HG03045 (cell line): ENCODE measurements around the gene AKAP6.

Source experiments
- ATAC-seq: cut with Tn5 transposase; IDR thresholded peaks from one replicate; pipeline ENCODE4 v1.9.1; 2021; ENCODE audit warnings: mild to moderate bottlenecking, moderate library complexity; ENCODE audit not compliant: unreplicated experiment

Gene AKAP6

DNA sequence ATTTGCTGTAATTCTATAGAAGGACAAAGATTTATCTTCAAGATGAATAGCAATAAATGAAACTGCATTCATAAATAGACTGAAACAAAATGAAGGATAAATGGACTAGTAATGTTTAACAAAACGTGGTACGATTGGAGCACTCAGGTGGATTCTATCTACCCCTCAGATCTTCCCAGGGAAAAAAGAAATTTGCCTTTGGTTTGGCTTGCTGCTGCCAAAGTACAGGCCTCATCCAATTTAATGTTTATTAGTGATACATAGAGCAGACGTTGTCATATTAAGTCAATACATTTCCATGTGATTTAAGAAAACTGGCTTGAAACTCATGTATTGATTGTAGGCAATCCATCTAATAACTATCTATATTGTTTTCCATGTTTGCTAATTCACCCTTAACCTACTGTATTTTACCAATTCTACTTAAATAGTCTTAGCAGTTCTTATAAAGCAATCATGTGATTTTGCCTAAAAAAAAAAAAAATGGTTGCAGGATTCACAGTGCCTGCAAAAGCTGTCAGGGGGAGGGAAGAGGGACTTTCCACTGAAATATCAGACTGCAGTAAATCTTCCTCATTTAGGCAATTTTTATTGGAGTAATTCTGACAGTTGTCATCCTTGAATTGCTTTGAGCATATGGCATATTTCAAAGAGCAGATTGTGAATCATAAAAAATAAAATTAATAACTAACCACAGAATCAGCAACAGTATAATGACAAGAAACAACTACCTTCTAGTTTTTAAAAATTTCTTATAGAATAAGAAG is 367.4 kb downstream of the AKAP6 start:
- no peak for ATAC-seq

DNA sequence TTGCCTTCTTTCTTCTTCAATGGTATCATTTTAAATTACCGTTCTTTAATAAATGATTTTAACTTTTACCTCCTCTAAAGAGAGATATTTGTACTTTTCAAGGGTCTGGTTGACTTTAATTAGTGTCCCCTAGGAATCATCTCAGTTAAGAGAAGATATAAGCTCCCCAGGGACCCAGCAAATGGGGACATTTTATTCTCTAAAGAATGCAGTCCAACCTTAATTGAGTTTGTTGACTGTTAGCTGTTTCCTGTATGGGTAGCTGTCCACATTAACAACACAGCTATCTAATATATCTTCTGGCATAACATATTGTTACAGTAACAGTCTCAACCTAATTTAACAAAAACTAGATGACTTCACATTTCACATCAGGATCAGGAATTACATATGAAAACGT is 368.0 kb downstream of the AKAP6 start:
- no peak for ATAC-seq

DNA sequence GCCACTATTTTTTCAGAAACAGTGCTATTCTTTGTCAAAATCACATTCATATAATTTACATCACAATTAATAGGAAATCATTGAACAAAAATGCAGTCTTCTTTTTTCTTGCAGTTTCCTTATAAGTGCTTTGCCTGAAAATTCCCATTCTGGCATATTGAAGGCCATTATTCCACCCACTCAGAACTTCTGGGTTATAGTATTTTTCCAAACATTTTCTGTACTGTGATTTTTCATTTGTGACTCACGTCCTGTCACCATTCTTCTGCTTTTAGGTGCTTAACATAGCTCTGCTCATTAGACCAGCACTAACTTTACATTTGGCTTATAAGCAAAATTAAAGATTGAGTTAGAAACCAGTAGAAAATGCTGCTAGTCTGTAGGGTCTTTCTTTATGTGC is 368.6 kb downstream of the AKAP6 start:
- ATAC-seq = no peak

DNA sequence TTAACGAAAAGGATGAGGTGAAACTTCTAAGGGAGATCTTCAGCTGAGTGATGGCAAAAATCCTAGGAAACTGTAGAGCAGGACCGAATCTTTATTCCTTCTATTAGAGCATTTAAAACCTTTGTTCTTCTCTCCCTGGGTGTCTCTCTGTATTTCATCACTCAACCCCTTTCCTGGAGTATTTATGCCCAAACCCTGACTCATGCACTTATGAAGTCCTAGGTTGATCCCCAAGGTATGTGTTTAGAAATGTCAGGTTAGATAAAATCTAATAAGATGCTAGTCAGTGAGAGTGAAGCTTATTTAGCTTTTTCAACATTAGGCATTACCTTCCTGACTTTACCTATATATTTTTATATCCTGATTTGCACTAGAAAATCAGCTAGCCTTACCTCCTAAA is 369.7 kb downstream of the AKAP6 start:
- ATAC-seq = no peak

DNA sequence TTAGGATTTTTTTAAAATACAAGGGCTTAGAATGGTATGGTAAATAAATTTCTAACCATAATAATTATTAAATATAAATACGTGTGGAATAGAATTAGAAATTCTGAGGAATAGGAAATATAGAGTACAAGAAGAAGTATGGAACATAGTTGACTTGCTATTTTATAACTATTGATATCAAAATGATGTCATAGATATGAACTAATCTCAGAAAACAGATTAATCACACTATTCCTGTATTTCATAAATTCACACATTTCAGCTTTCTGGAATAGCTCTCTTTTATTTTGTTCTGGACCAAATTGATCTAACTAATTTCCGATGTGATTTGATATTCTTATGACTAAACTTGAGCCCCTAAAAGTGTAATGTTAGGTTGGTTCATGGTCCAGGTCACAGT is 372.4 kb downstream of the AKAP6 start:
- no peak for ATAC-seq

DNA sequence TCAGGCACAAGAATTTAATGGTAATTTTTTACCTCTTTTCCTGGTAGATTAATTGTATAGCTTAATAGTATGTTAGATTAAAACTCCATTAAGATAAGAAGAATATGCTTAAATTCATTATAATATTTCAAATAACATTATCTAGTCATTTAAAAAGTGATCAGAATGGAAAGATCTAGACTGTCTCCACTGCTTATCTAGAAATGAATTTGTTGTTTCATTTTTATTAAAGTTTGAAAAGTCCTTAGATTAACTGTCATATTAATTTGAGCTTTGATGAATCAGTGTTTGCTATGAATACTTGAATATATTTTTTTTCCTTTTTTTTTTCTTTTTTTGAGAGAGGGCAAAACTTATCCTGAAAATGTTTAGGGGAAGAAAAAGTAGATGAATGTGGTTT is 373.0 kb downstream of the AKAP6 start:
- ATAC-seq = no peak

DNA sequence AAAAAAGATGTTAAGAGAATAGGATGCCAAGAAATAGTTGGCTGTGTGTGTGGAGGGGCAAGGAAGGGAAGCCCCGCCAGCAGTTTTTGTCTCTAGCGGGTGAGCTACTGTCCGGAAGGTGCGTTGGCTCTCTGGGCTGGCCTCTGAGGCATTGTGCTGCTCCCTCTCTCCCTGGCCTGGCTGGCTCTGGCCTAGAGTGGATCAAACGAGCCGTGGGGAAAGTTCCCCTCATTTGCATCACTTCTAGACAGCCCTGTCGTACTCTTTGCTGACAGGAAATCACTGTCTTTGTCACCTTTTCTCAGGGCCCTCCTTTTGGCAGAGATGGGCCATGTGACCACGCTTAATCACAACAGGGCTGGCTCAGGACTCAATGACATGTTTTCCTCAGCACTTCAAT is 373.5 kb downstream of the AKAP6 start:
- peak; percentile 77 for ATAC-seq

DNA sequence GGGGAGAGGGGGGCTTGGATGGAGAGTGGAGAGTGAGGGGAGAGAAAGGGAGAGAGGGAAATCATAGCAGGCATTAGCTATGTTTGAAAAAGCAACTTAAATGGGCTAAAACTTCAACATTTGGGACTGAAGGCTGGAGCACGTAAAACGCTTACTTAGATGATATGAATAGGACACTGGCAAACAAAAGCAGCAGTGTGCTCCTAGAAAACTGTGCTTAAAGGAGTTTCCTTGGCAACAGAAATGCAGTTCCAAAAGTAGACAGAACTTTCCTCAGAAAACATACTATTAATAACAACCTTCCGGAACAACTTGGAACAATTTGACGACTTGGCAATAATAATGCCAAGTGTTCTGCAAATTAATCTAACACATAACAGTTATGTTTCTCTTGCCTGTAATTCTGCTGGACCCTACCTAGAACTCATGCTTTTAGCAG is 374.1 kb downstream of the AKAP6 start:
- no peak for ATAC-seq

DNA sequence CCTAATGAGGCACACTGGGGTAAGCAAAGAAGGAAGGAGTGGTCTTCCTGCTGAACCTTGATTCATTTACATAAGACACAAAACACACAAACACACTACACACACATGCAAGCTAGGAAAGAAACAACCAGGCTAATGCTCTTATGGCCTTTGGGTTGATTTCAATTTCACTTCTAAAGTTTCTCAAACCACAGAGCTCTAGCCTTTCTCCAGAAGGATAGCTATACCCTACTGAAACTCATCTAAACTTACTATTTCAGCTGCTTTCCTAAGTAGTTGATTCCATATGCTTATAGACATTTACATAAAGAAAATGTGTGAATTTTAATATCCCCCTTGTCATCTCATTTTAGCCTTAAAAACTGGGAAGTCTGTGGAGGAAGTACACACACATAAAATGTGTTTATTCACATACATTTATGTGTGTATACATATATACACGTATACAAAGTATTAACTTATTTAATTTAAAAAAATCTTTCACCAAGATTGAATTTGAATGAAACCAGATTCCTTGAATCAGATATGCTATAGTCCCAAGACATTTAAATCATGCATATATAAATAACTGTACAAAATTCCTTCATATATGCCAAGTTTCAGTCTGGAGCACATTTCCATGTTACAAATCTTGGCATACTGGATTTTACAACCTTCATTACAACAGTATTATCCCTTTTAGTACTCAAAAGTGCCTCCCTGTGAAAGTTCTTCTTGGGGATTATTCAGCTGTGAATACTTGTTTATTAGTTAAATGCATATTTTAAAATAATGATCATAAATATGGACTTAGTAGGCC is 377.8 kb downstream of the AKAP6 start:
- no peak for ATAC-seq

DNA sequence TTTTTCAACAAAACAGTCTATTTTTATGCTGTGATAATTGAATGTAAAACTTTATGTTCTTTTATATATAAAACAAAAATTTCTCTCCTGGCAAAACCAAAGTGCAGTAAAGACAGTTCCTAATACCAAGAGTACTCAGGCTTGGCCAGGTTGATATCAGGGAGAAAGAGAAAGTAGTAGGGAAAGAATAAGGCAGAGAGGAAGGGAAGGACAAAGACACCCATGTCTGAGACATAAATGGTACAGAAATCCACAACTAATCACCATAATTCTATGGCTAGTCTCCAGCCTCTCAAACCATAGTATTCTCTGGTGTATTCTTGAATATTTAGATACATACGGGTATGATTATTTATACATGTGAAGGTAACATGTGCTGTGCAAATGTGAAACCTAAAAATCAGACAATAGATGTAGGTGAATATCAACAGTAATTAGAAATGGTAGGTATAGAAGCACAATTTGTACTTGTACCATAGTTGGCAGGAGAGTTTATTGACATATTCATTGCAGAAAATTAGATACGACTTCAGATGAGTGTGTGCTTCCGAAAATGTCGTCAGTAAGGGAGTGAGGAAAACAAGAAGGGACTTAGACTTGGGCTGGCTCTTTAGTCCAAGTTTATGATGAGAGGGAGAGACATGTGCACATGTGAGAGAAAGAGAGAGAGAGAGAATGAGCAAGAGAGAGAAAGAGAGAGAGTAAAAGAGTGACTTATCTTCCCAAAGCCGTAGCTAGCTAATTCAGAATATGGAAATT is 378.8 kb downstream of the AKAP6 start:
- no peak for ATAC-seq

DNA sequence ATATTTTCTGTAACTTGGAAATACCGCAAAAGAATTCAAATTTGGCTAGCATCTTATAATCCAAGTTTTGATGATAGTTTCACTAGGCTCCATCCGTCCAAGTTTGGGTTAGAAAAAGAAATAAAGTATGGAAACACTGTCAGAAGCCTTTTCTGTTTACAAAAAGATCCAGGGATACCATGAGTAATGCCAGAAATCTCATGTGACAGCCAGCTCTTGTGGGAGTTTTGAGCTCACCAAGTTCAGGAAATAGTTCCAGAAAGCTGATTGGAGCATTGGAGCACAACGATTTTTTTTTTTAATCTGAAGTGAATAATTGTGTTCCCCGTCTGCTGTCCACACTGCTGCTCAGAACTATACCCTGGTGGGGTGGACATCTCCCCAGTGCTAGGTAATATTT is 379.9 kb downstream of the AKAP6 start:
- no peak for ATAC-seq

DNA sequence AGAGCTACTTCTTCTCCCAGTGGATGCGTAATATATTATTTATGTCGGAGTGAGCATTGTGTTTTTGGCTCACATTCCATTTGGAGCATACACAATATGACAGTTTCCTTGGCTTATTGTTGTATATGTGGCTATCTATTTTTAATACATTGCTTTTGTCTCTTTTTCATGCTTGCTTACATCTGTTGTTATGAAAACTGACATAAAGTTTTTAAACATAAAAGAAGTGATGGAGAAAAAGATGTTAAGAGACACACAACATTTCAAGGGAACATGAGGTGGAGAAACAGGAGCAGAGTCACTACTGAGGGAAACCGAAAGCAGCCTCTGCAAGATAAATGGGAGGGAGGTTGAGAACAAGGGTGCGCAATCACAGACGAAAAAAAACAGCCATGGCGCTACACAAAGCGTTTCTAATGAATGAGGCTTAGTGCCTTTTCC is 381.2 kb downstream of the AKAP6 start:
- no peak for ATAC-seq

DNA sequence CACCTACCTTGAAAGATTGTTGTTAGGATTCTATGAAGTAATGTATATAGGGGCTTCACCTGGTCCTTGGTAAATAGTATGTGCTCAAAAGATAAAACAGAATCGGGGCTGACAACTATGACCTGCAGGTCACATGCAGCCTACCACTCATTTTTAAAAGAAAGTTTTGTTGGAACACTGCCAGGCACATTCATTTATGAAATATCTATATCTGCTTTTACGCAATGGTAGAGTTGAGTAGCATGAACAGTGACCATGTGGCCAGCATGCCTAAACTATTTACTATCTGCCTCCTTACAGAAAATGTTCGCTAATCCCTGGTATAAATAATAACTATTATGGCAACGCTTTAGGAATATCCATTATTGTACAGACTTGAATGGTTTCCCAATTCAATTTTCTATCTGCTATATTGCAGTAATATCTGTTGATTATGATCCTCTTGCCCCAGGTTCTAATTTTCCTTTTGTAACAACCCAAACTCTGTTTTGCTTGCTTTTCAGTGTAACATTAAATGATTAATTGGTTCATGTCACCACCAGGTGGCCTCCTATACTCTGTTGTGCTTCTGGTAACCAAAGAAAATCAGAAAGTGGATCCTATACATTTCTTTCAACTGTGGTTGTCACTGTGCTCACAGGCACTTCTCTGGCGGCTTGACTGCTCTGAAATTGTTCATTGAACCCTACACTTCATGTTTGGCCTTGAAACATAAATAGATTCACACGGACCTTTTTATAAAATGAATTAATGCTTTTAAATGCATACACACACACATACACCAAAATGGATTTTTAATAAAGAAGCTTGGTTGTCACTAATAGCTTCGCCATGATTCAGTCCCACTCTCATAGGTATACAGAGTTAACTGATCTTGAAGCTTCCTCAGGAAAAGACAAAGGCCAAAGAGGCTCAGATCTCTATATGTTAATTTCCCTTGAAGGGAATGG is 381.9 kb downstream of the AKAP6 start:
- no peak for ATAC-seq

DNA sequence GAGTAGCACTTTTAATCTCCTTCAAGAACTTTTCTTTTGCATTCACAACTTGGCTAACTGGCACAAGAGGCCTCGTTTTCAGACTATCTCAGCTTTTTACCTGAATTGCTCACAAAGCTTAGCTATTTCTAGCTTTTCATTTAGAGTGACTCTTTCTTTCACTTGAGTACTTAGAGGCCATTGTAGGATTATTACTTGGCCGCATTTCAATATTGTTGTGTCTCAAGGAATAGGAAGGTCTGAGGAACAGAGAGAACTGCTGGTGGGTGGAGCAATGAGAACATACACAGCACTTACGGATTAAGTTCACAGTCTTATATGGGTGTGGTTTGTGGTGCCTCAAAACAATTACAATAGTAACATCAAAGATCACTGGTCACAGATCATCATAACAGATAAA is 384.8 kb downstream of the AKAP6 start:
- no peak for ATAC-seq

DNA sequence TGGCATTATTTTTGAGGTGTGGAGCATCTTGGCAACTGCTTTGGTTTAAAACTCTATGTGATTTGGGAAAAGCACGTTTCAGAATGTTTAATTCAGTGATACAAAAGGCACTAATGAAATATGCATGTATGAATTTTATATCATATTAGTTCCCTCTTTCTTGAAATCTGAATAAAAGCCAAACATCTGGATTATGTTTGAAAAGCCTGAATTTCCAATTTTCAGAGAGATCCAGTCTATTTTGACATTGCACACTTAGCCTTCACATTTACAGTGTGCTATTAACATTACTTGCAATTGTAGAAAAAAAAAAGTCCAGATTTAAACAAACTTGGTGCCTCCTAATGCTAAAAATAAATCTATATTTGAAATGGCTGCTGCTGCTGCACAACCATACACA is 390.5 kb downstream of the AKAP6 start:
- no peak for ATAC-seq

DNA sequence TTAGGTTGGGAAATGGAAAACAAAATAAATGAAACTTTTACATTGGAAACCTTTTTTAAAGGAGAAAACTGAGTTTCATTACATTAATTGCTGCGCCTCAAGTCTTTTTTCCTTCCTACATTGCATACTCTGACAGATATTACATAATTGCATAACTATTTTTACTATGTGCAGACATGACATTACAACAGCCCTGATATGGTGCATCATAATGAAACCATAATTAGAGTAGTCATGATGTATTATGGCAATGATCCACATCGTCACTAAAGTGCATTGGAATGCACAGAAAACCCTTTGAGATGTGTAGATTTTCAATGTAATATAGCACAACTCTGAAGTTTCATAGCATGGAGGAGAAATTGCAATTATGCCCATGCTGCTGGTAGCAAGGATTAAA is 391.8 kb downstream of the AKAP6 start:
- no peak for ATAC-seq

DNA sequence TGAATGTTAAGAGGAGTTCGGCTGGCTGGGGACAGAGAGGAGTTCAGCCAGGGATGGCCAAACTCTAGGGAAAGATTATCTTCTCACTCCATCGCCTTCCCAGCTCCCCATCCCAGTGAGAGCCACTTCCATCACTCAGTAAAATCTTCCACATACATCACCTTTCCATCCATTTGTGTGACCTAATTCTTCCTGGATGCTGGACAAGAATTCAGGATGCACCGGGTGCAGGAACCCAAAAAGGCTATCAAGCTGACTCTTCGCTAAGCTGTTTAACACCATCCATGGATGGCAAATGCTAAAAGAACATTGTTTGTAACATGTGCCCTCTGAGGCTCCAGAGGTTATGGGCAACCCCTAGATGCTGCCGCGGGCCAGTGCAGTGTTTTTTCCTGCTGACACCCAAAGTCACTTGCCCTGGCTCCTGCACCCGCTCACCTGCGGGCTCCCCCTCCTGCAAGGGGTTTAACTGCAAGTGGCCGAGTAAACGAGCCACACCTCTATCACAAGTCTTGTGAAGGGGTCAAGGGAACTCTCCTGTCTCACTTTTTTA is 393.6 kb downstream of the AKAP6 start:
- no peak for ATAC-seq

DNA sequence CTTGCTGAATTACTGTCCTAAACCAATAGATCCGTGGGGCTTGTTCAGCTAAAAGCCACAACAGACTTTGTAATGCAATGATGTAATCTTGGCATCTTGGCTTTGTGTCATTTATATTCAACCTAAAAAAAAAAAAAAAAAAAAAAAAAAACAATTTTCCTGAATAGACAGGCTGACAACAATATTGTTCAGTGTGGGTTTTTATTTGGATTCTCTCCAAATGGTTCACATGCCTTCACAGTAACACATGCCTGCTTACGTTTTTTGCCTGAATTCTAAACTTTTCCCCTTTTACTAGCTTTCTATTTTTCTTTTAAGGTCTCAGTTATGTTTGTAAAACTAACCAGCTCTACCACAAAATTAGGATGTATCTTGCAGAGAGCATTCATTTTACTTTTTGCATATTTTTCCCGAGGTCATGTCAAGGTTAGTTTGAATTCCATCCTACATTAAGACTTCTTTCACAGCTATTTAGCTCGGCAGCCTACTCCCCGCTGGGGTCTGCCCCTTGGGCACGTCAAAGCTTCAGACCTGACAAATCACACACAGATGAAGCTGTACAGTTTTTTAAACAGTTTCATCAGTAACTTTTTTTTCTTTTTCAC is 395.9 kb downstream of the AKAP6 start:
- ATAC-seq = no peak

DNA sequence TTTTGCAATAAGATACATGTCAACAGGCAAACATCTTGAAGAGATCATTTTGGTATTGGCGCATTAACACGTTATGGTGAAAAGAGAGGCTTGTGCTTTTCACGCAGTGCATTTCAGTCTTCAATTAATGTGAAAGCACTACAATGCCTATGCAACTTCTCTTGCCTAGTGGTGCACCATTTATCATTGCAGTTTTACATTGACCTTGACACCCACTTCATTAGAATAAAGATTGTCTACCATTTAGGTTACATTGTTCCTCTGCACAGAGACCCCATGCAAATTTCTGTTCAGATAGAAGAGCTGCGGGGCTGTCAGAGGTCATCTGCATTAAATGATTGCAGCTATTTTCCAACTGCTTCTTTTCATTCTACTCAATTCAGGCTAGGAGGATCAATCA is 397.4 kb downstream of the AKAP6 start:
- no peak for ATAC-seq

DNA sequence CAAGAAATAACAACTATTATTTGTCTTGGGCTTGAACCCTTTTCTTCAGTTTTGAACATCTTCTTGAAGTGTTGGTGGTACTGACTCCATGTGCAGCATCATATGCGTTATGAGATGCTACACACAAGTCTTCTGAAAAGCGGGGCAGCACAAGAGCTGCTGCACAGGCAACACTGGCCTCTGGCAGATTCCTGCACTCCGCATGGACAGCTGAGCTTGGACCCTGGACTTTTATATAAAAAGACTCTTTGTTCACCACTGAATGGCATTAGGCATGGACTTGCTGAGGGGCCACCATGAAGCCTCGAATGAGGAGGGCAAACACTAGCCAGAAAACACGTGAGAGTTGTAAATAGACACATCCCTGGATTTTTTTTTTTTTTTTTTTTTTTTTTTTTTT is 398.7 kb downstream of the AKAP6 start:
- no peak for ATAC-seq
